Heart right ventricle (tissue), 16 donors: ENCODE data around the gene FOXL2. TPM values are rescaled to one million over a fixed set of nuclear protein-coding genes. Genes with fewer than 3 reads are reported as not detected.

ENCODE experiments used
- ATAC-seq, 8 donors: fragments of 200-7000 bp; cut with Tn5 transposase; one replicate each; pipeline ENCODE4 v1.9.1; 2020; ENCODE audit warnings: mild to moderate bottlenecking in 8 of 8, moderate library complexity in 8 of 8, moderate number of reproducible peaks in 1 of 8
- DNase-seq, 2 donors: peaks; one replicate each; pipeline ENCODE4 v3.0.0-alpha.2; 2020
- H3K27ac ChIP-seq, 10 donors: fragments of 200-600 bp; sonication (generic) in 2 of 10; one replicate each; pipeline versions ENCODE4 v1.5.0 to v1.8.0; 2020 to 2022; ENCODE audit warnings: mild to moderate bottlenecking in 3 of 10
- H3K27me3 ChIP-seq, 7 donors: fragments of 200-600 bp; one replicate each; pipeline ENCODE4 v1.8.0; 2021 to 2022; ENCODE audit warnings: mild to moderate bottlenecking in 2 of 7
- H3K36me3 ChIP-seq, 9 donors: fragments of 200-600 bp; sonication (generic) in 1 of 9; one replicate each; pipeline versions ENCODE4 v1.5.0 to v1.8.0; 2020 to 2022; ENCODE audit warnings: mild to moderate bottlenecking in 2 of 9
- H3K4me1 ChIP-seq, 9 donors: fragments of 200-600 bp; sonication (generic) in 1 of 9; one replicate each; pipeline versions ENCODE4 v1.5.0 to v1.8.0; 2020 to 2022; ENCODE audit warnings: mild to moderate bottlenecking in 4 of 9
- H3K4me3 ChIP-seq, 10 donors: fragments of 200-600 bp; sonication (generic) in 2 of 10; one replicate each; pipeline versions ENCODE4 v1.5.0 to v1.8.0; 2020 to 2022; ENCODE audit warnings: mild to moderate bottlenecking in 7 of 10, moderate library complexity in 2 of 10
- H3K9me3 ChIP-seq, 11 donors: fragments of 200-600 bp in 10 of 11; sonication (generic) in 2 of 11; one replicate each; pipeline versions ENCODE4 v1.5.0 to v1.8.0; 2013 to 2022; ENCODE audit warnings: mild to moderate bottlenecking in 2 of 11, control low read depth in 1 of 11, moderate library complexity in 1 of 11
- CTCF ChIP-seq, 9 donors: fragments of 200-600 bp; sonication (generic) in 2 of 9; IDR thresholded peaks; one replicate each; pipeline versions ENCODE4 v1.5.0 to v1.8.0; 2021 to 2022; ENCODE audit warnings: antibody characterized with exemption in 9 of 9, mild to moderate bottlenecking in 5 of 9, moderate library complexity in 1 of 9
- WGBS, 2 donors: extraction: QIAGEN DNeasy Blood & Tissue Kit; methylation state at CpG; one replicate each; pipeline ENCODE4 v1.1.7; 2013; ENCODE audit warnings: inconsistent platforms in 1 of 2; 5-methylcytosine and 5-hydroxymethylcytosine counted together
- intact Hi-C, 10 donors: fragments of 100-400 bp; cut with DNase I; formaldehyde crosslinking; loops; one replicate each; pipeline versions ENCODE4 v1.11.1 to v1.14.2; 2022
- polyA plus RNA-seq, 2 donors: library from polyadenylated mRNA; stranded (reverse); fragments of 200-250 nt; gene quantifications; one replicate each; pipeline ENCODE4 v1.2.3, GENCODE V29; 2013
- total RNA-seq, 10 donors: library from RNA; stranded (reverse); fragmentation: NEBNext Ultra II Directional in 3 of 10; extraction: Animal tissue kit (Norgen Biotek cat#: 25700) in 3 of 10; gene quantifications; one replicate each; pipeline versions ENCODE4 v1.2.1 to v1.2.4, GENCODE V29; 2021 to 2023
- donor health status: Arrhythmogenic right ventricular cardiomyopathy.
- donor health status: ischemic (EF 13 %, LVEDD 7.1; RV severe dilation, severe dysfunction).
- donor health status: healthy with polysubstance abuse.
- donor health status: DM: no; HTN: yes; CAD: no.
- donor health status: DM: no; HTN: no; CAD: no.
- donor health status: ischemic (EF 25% LVEDD 6.9; RV normal size, moderate dysfunction).
- donor health status: ischemic (EF 25% LVEDD 5.7; RV mildly dilated, moderate dysfunction).
- donor health status: healthy.
- donor health status: DM: yes; HTN: yes; CAD: no.
- donor health status: Ischemic cardiomyopathy.
- donor health status: ischemic (EF 35%, LVEDD 5.7; RV mildly dilated, moderate dysfunction).
- donor health status: nonischemic (EF 11% LVEDD 7.7; RV severe dilation, severe dysfunction).
- donor health status: DM: yes; HTN: yes; CAD: no.
- donor health status: PGD.
- donor health status: ischemic (EF 29% LVEDD 5.4; RV normal size, mild dysfunction).
- donor health status: nonischemic (EF 23%, LVEDD 6.1; RV moderate dilation, normal function).

The FOXL2 gene
- total and polyA plus RNA-seq, 12 donors, result 0.12 TPM; not detected in 11

GRCh38 chr3:138984816-138985215 lies 37.9 kb upstream of the FOXL2 start:
- DNase-seq, result no peak
- no peak for TF ChIP-seq CTCF (IDR thresholded peaks at IDR 0.05)
- intact Hi-C loops, result no loop called here
- Histone ChIP-seq H3K27ac (no peak overlapping the region), H3K4me1 (no peaks in the 10 kb centered on the region), H3K36me3 (no peaks in the 10 kb centered on the region), H3K9me3 (no peaks in the 10 kb centered on the region), H3K4me3 (no peak overlapping the region), H3K27me3 (peaks cover 0 to 7% (median 0%) of the 10 kb centered on the region in 7 donors)
- 62 to 68% methylated on average over 3 of the region's 3 CpGs for WGBS, 2 donors
- no peak for ATAC-seq

GRCh38 chr3:138976047-138976446 lies 29.1 kb upstream of the FOXL2 start:
- ATAC-seq, result no peak
- H3K27ac ChIP-seq, result no peak overlapping the region
- no peaks in the 10 kb centered on the region for H3K9me3 ChIP-seq
- no peaks in the 10 kb centered on the region for H3K36me3 ChIP-seq
- H3K27me3 ChIP-seq, result peaks cover 0 to 15% (median 9%) of the 10 kb centered on the region in 7 donors
- no peak overlapping the region for H3K4me3 ChIP-seq
- intact Hi-C loops, result no loop called here
- no peak for TF ChIP-seq CTCF (IDR thresholded peaks at IDR 0.05)
- H3K4me1 ChIP-seq, result no peaks in the 10 kb centered on the region
- no peak for DNase-seq

DNA sequence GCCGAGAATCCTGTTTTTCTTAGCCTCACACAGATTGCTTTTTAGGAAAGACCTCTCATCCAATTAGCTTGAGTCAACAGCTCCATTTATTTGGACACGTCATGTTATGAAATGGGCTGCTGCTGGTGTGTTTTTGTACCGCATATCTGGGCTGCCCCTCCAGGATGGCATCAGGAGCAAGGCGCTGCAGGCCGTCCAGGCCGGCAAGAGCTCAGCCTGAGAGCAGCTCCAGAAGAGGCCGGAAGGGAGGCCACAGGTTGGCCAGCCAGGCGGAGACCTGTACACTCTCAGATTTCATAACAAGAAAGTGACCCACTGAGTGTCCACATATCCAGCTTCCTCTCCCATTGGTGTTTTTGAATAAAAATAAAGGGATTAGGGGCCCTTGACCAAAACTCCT lies 28.4 kb upstream of the FOXL2 start:
- ATAC-seq, result no peak
- no peak for TF ChIP-seq CTCF (IDR thresholded peaks at IDR 0.05)

DNA sequence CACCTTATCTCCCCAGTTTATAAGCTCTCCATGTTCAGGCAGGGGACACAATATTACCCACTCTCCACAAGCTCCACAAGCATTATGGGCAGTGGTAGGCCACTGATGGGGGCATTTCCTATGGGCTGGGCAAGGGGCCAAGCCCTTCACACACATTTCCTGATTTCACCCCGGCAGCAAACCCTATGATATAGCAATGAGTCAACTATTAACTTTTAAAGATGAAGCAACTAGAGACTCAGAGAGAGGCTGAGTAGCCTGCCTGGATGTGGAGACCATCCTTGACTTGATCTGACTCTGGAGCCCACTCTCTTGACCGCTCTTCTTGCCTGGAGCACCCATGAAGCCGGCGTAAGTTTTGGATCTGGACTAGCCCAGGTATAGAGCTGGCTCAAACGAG lies 27.5 kb upstream of the FOXL2 start:
- H3K4me1 ChIP-seq, result no peaks in the 10 kb centered on the region
- DNase-seq, result no peak
- H3K4me3 ChIP-seq, result no peak overlapping the region
- H3K9me3 ChIP-seq, result no peaks in the 10 kb centered on the region
- TF ChIP-seq CTCF (IDR thresholded peaks at IDR 0.05), result no peak
- H3K36me3 ChIP-seq, result no peaks in the 10 kb centered on the region
- intact Hi-C loops, result no loop called here
- ATAC-seq, result no peak
- WGBS, 2 donors, result 81 to 82% methylated on average over 5 of the region's 5 CpGs
- no peak overlapping the region for H3K27ac ChIP-seq
- peaks cover 0 to 27% (median 16%) of the 10 kb centered on the region in 7 donors for H3K27me3 ChIP-seq

More for the DNA sequence above, 28.4 kb upstream of the FOXL2 start:
- Histone ChIP-seq H3K27ac (no peak overlapping the region), H3K9me3 (no peaks in the 10 kb centered on the region), H3K36me3 (no peaks in the 10 kb centered on the region), H3K4me1 (no peaks in the 10 kb centered on the region), H3K4me3 (no peak overlapping the region), H3K27me3 (peaks cover 0 to 20% (median 12%) of the 10 kb centered on the region in 7 donors)
- intact Hi-C loops, result no loop called here
- 87 to 89% methylated on average over 8 of the region's 8 CpGs for WGBS, 2 donors
- no peak for DNase-seq
